SK-N-SH (cell line): ENCODE results near the gene TADA3. TPM values are rescaled to one million over a fixed set of nuclear protein-coding genes. Genes with fewer than 3 reads are reported as not detected.
A peak's percentile ranks its signal among the peaks of the same experiment; 100 is the strongest.

Source experiments
- CTCF ChIA-PET: fragments of 300-600, 350-600 bp; formaldehyde crosslinking; extraction: SDS; loops from one replicate; lab custom pipeline; 2021; lab: Yijun Ruan, JAX
- POLR2A ChIA-PET: fragments of 350-600 bp; sonication (Branson Sonifier 250); formaldehyde crosslinking; extraction: SDS; loops from one replicate; lab custom pipeline; 2020; ENCODE audit warnings: antibody characterized with exemption, inconsistent platforms; lab: Yijun Ruan, JAX
- DNase-seq: peaks from one replicate; pipeline ENCODE4 v3.0.0; 2012
- H2AFZ ChIP-seq: fragments of 200-600 bp; sonication (generic); 2 replicates; pipeline ENCODE4 v1.8.1; 2016; ENCODE audit warnings: antibody characterized with exemption, mild to moderate bottlenecking, low read depth
- H3F3A ChIP-seq: fragments of 200-600 bp; sonication (generic); replicated peaks from 2 replicates; pipeline ENCODE3; 2016; ENCODE audit warnings: antibody characterized with exemption, mild to moderate bottlenecking; ENCODE audit not compliant: insufficient read depth
- H3K27ac ChIP-seq, 2 experiments: fragments of 200-500 bp in 1 of 2; fragments of 200-600 bp in 1 of 2; sonication (Bioruptor generic) in 1 of 2; sonication (generic), shearing (Covaris generic) in 1 of 2; 2 replicates each; pipeline versions ENCODE4 v1.5.1 to v1.6.1; 2014 to 2016; ENCODE audit warnings: low read depth in 2 of 2, inconsistent platforms in 1 of 2, low read length in 1 of 2, mild to moderate bottlenecking in 1 of 2, mixed read lengths in 1 of 2
- H3K27me3 ChIP-seq: fragments of 200-600 bp; sonication (generic), shearing (Covaris generic); 2 replicates; pipeline ENCODE4 v1.6.1; 2016; ENCODE audit warnings: mixed run types; ENCODE audit not compliant: insufficient read depth
- H3K36me3 ChIP-seq, 2 experiments: fragments of 200-500 bp in 1 of 2; fragments of 200-600 bp in 1 of 2; sonication (Bioruptor generic) in 1 of 2; sonication (generic) in 1 of 2; replicated peaks in 1 of 2; 2 replicates each; pipeline versions ENCODE3 to v1.5.1; 2014 to 2016; ENCODE audit warnings: low read length in 1 of 2, mild to moderate bottlenecking in 1 of 2; ENCODE audit not compliant: insufficient read depth in 2 of 2, control insufficient read depth in 1 of 2
- H3K4me1 ChIP-seq, 2 experiments: fragments of 200-500 bp in 1 of 2; fragments of 200-600 bp in 1 of 2; sonication (Bioruptor generic) in 1 of 2; sonication (generic), shearing (Covaris generic) in 1 of 2; 2 replicates each; pipeline versions ENCODE4 v1.5.1 to v1.6.1; 2014 to 2016; ENCODE audit warnings: low read depth in 1 of 2, low read length in 1 of 2, mixed run types in 1 of 2; ENCODE audit not compliant: insufficient read depth in 2 of 2, control insufficient read depth in 1 of 2
- H3K4me2 ChIP-seq: fragments of 200-600 bp; sonication (generic), shearing (Covaris generic); 2 replicates; pipeline ENCODE4 v1.6.1; 2017; ENCODE audit warnings: mixed run types
- H3K4me3 ChIP-seq, 2 experiments: fragments of 200-500 bp in 1 of 2; fragments of 200-600 bp in 1 of 2; sonication (Bioruptor generic) in 1 of 2; sonication (generic), shearing (Covaris generic) in 1 of 2; 2 replicates each; pipeline versions ENCODE4 v1.5.1 to v1.8.1; 2014 to 2016; ENCODE audit warnings: low read depth in 2 of 2, inconsistent platforms in 1 of 2, low read length in 1 of 2, mild to moderate bottlenecking in 1 of 2, mixed read lengths in 1 of 2, moderate library complexity in 1 of 2
- H3K79me2 ChIP-seq: fragments of 200-600 bp; sonication (generic); 2 replicates; pipeline ENCODE4 v1.8.1; 2017; ENCODE audit warnings: mild to moderate bottlenecking; ENCODE audit not compliant: insufficient read depth
- H3K9ac ChIP-seq: fragments of 200-600 bp; sonication (generic); 2 replicates; pipeline ENCODE4 v1.6.1; 2017; ENCODE audit warnings: mixed run types
- H3K9me2 ChIP-seq: fragments of 200-600 bp; sonication (generic); 2 replicates; pipeline ENCODE4 v1.6.1; 2017; ENCODE audit warnings: mixed run types
- H3K9me3 ChIP-seq: fragments of 200-600 bp; sonication (generic); 2 replicates; pipeline ENCODE4 v1.6.1; 2017; ENCODE audit warnings: mixed run types, mild to moderate bottlenecking, moderate library complexity
- H4K20me1 ChIP-seq: fragments of 200-600 bp; sonication (generic); 2 replicates; pipeline ENCODE4 v1.6.1; 2017; ENCODE audit warnings: mild to moderate bottlenecking, mixed run types; ENCODE audit not compliant: insufficient read depth
- CHD2 ChIP-seq: fragments of 150-350 bp; IDR thresholded peaks from 2 replicates; pipeline ENCODE4 v1.6.1; 2018; ENCODE audit warnings: low read length; ENCODE audit not compliant: partially characterized antibody
- ELF1 ChIP-seq: IDR thresholded peaks from 2 replicates; pipeline ENCODE4 v1.4.0; 2012
- FOXJ3 ChIP-seq: sonication (generic); formaldehyde crosslinking; IDR thresholded peaks from 2 replicates; pipeline ENCODE4 v1.5.1; 2020; ENCODE audit warnings: mild to moderate bottlenecking, missing genetic modification reagents
- JUND ChIP-seq: IDR thresholded peaks from 2 replicates; pipeline ENCODE4 v1.4.0; 2012
- MXI1 ChIP-seq: IDR thresholded peaks from 2 replicates; pipeline ENCODE4 v1.6.1; 2012; ENCODE audit warnings: mild to moderate bottlenecking, low read depth, low read length, improper control_type of control experiment
- NRF1 ChIP-seq: IDR thresholded peaks from 2 replicates; pipeline ENCODE4 v1.6.1; 2012; ENCODE audit warnings: low read depth, mild to moderate bottlenecking, low read length
- RAD21 ChIP-seq: IDR thresholded peaks from 2 replicates; pipeline ENCODE4 v1.6.1; 2012; ENCODE audit warnings: mild to moderate bottlenecking, low read length
- RCOR1 ChIP-seq: fragments of 150-350 bp; IDR thresholded peaks from 2 replicates; pipeline ENCODE4 v1.6.1; 2017; ENCODE audit warnings: antibody characterized with exemption, low read length
- SIN3A ChIP-seq: IDR thresholded peaks from 2 replicates; pipeline ENCODE4 v1.6.1; 2012; ENCODE audit warnings: low read depth, mild to moderate bottlenecking, low read length, moderate library complexity, borderline replicate concordance
- YY1 ChIP-seq: IDR thresholded peaks from 2 replicates; pipeline ENCODE4 v1.4.0; 2012; ENCODE audit warnings: low read depth, mild to moderate bottlenecking
- WGBS: methylation state at CpG from one replicate; pipeline ENCODE4 v1.1.6; 2017; ENCODE audit warnings: low lambda C conversion rate; 5-methylcytosine and 5-hydroxymethylcytosine counted together
- polyA plus RNA-seq, 3 experiments: library from polyadenylated mRNA; depleted of rRNA; stranded (reverse); fragments of >200 nt; gene quantifications; 2 replicates each; pipeline ENCODE4 v1.2.3, GENCODE V29; 2012
- TF ChIP-seq, protein P1 (sequence below): fragments of 150-350 bp; IDR thresholded peaks from 2 replicates; pipeline ENCODE4 v1.6.1; 2016; ENCODE audit warnings: mild to moderate bottlenecking, low read depth, low read length
- TF ChIP-seq, protein P2 (sequence below): fragments of 150-350 bp; IDR thresholded peaks from 2 replicates; pipeline ENCODE4 v1.6.1; 2017; ENCODE audit warnings: antibody characterized with exemption, low read length, low read depth, borderline replicate concordance

The TADA3 gene
- polyA plus RNA-seq, 1 of the 3 experiments (the other 2 are of a cell fraction) = 102 TPM

DNA sequence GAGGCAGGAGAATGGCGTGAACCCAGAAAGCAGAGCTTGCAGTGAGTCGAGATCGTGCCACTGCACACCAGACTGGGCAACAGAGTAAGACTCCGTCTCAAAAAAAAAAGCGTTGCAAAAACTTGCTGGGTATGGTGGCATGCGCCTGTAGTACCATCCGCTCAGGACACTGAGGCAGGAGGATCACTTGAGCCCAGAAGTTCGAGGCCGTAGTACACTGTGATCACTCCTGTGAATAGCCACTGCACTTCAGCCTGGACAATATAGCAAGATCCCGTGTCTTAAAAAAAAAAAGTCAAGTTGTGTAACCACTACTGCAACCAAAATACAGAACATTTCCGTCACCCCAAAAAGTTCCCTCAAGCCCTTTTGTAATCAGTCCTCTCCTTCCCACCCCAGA, 2.1 kb upstream of the TADA3 start:
- Histone ChIP-seq H3K27me3 (no peaks in the 10 kb centered on the region), H3K27ac (no peak overlapping the region; a peak in 1 of 4 replicates), H3K36me3 (peaks cover 39 to 50% of the 10 kb centered on the region in 2 experiments)
- DNase-seq = no peak
- TF ChIP-seq JUND (no peak), CHD2 (no peak)
- TF ChIP-seq, all 33 proteins: peak for 0
- Histone ChIP-seq H3K9ac (no peak overlapping the region), H3K4me2 (peak overlapping the region; percentile 83), H3K4me3 (peak overlapping the region in 1 of 2 experiments; percentile 96; a peak in 1 of 4 replicates), H2AFZ (no peak overlapping the region), H3F3A (no peaks in the 10 kb centered on the region), H3K9me2 (no peaks in the 10 kb centered on the region), H4K20me1 (peaks cover 17% of the 10 kb centered on the region; the same call in 1 of the 2 replicates), H3K4me1 (peaks cover 10 to 13% of the 10 kb centered on the region in 2 experiments; a peak in 1 of 4 replicates), H3K9me3 (no peaks in the 10 kb centered on the region), H3K79me2 (peaks cover 84% of the 10 kb centered on the region)
- ChIA-PET POLR2A (interaction anchor here (0.7 kb wide), 1 partner anchor 428 kb away, joined by 3 read pairs; no protein-coding TSS in a partner anchor), CTCF (no interaction called here)
- WGBS = 95% methylated on average over 11 of the region's 11 CpGs

DNA sequence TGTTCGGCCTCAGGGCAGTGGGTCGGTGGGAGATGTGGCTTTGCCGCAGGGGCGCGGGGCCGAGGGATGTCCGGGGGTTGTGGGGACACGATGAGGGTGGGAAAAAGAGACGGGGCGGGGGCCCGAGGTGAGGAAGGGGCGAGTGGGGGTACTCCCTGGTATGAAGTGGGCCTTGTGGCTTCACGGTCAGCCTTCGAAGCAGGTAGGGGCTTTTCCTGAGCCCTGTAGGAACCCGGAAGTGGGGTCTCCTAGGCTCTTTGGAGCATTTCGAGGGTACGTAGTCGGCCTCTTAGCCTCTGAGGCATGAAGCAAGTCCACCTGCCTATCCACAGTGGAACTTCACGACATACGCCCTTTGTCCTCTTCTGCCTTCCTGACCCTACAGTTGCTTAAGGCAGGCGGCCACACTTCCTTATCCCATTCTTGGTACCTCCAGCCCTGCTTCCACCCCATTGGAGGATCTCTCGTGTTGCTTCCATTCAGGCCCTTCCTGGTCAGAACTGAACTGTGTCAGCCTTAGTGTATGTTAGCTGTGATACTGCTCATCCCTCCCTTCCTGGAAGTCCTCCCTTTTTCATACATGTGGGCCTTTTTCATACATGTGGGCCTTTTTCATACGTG, 998 bp upstream of the TADA3 start:
- WGBS = 2% methylated on average over 17 of the region's 23 CpGs
- no peaks in the 10 kb centered on the region for H3K9me3 ChIP-seq

More for the DNA sequence above, 998 bp upstream of the TADA3 start:
- Histone ChIP-seq H3F3A (no peaks in the 10 kb centered on the region), H2AFZ (peak overlapping the region; percentile 3; the same call in 1 of the 2 replicates), H3K4me2 (peak overlapping the region; percentile 83), H3K9ac (peak overlapping the region; percentile 98), H3K36me3 (peaks cover 38 to 44% of the 10 kb centered on the region in 2 experiments), H3K4me1 (peaks cover 10 to 13% of the 10 kb centered on the region in 2 experiments; a peak in 1 of 4 replicates), H4K20me1 (peaks cover 17% of the 10 kb centered on the region; the same call in 1 of the 2 replicates), H3K27ac (peak overlapping the region; percentile 91 to 97), H3K79me2 (peaks cover 76% of the 10 kb centered on the region)
- POLR2A ChIA-PET = interaction anchor here (0.6 to 1.5 kb wide), 12 partner anchors 11 to 455 kb away, joined by 3 to 9 read pairs (median 4); partner anchors contain the start of genes CAMK1, CRELD1, EMC3 and MTMR14
- TF ChIP-seq FOXJ3 = no peak
- TF ChIP-seq, protein P1, sequence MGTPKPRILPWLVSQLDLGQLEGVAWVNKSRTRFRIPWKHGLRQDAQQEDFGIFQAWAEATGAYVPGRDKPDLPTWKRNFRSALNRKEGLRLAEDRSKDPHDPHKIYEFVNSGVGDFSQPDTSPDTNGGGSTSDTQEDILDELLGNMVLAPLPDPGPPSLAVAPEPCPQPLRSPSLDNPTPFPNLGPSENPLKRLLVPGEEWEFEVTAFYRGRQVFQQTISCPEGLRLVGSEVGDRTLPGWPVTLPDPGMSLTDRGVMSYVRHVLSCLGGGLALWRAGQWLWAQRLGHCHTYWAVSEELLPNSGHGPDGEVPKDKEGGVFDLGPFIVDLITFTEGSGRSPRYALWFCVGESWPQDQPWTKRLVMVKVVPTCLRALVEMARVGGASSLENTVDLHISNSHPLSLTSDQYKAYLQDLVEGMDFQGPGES = no peak
- no peak; the same call in 1 of the 2 replicates for TF ChIP-seq ELF1
- TF ChIP-seq RAD21 = no peak
- TF ChIP-seq SIN3A = no peak
- TF ChIP-seq RCOR1 = no peak
- no peak for TF ChIP-seq NRF1
- no peak for TF ChIP-seq YY1
- TF ChIP-seq MXI1 = no peak
- TF ChIP-seq JUND = no peak
- TF ChIP-seq, protein P2, sequence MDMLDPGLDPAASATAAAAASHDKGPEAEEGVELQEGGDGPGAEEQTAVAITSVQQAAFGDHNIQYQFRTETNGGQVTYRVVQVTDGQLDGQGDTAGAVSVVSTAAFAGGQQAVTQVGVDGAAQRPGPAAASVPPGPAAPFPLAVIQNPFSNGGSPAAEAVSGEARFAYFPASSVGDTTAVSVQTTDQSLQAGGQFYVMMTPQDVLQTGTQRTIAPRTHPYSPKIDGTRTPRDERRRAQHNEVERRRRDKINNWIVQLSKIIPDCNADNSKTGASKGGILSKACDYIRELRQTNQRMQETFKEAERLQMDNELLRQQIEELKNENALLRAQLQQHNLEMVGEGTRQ = no peak
- TF ChIP-seq, all 33 proteins: peak for 0
- no peaks in the 10 kb centered on the region for H3K9me2 ChIP-seq
- CTCF ChIA-PET = interaction anchor here (0.6 to 1.6 kb wide), 3 partner anchors 15 to 536 kb away, joined by 3 to 6 read pairs (median 3); partner anchors contain the start of gene CRELD1
- peak; percentile 35 for DNase-seq
- peak overlapping the region; percentile 82 to 96 for H3K4me3 ChIP-seq
- H3K27me3 ChIP-seq = no peaks in the 10 kb centered on the region
